Stimulated activated CD4-positive, alpha-beta T cell treated with anti-CD3 and anti-CD28 coated beads, TNF-alpha, amount 100 ng/mL, for 48 hours (primary cell): ENCODE data around the gene ARPC2.
A peak's percentile ranks its signal among the peaks of the same experiment; 100 is the strongest.

Experiments used
- DNase-seq, 3 donors: peaks; one replicate each; pipeline ENCODE4 v3.0.0-alpha.2; 2020; ENCODE audit warnings: low read depth in 3 of 3

Gene ARPC2

GRCh38 chr2:218217360-218218267 lies 625 bp downstream of the ARPC2 start:
- peak; percentile 52 to 71 (median 58) for DNase-seq

- DNase-seq = no peak
These were observed 1.5 kb downstream of the ARPC2 start for GRCh38 chr2:218218268-218219185.

GRCh38 chr2:218219934-218220333 lies 2.9 kb downstream of the ARPC2 start:
- no peak for DNase-seq

- DNase-seq = no peak
These were observed 4.0 kb downstream of the ARPC2 start for GRCh38 chr2:218221000-218221399.

- DNase-seq = no peak
These were observed 6.1 kb downstream of the ARPC2 start for GRCh38 chr2:218223046-218223445.

- no peak for DNase-seq
These were observed 7.2 kb downstream of the ARPC2 start for GRCh38 chr2:218224186-218224585.

GRCh38 chr2:218226903-218227302 lies 9.9 kb downstream of the ARPC2 start:
- no peak for DNase-seq

GRCh38 chr2:218228366-218229090 lies 11.5 kb downstream of the ARPC2 start:
- no peak for DNase-seq

GRCh38 chr2:218229239-218229638 lies 12.2 kb downstream of the ARPC2 start:
- DNase-seq = no peak

- DNase-seq = no peak
These were observed 12.9 kb downstream of the ARPC2 start for GRCh38 chr2:218229851-218230250.

GRCh38 chr2:218230882-218231281 lies 13.9 kb downstream of the ARPC2 start:
- peak in 1 of 3 donors; percentile 29 for DNase-seq

- no peak for DNase-seq
These were observed 16.6 kb downstream of the ARPC2 start for GRCh38 chr2:218233543-218233942.

- no peak for DNase-seq
These were observed 17.5 kb downstream of the ARPC2 start for GRCh38 chr2:218234521-218234920.

- DNase-seq = no peak
These were observed 18.0 kb downstream of the ARPC2 start for GRCh38 chr2:218235017-218235416.

GRCh38 chr2:218236829-218237228 lies 19.8 kb downstream of the ARPC2 start:
- DNase-seq = no peak

GRCh38 chr2:218238887-218239286 lies 21.9 kb downstream of the ARPC2 start:
- no peak for DNase-seq

GRCh38 chr2:218244204-218244603 lies 27.2 kb downstream of the ARPC2 start:
- no peak for DNase-seq

GRCh38 chr2:218244665-218245064 lies 27.7 kb downstream of the ARPC2 start:
- no peak for DNase-seq

- no peak for DNase-seq
These were observed 28.2 kb downstream of the ARPC2 start for GRCh38 chr2:218245214-218245613.

- DNase-seq = no peak
These were observed 32.7 kb downstream of the ARPC2 start for GRCh38 chr2:218249691-218250090.

GRCh38 chr2:218252509-218253231 lies 35.7 kb downstream of the ARPC2 start:
- no peak for DNase-seq
